ENCODE results near the gene INPP5F. TPM values are rescaled to one million over a fixed set of nuclear protein-coding genes. Genes with fewer than 3 reads are reported as not detected.

The INPP5F gene
- total and polyA plus RNA-seq, 2 of the 13 experiments (the other 11 are each of a cell fraction or from before 2014, with no cell fraction given): 12.5 to 15.7 TPM

DNA sequence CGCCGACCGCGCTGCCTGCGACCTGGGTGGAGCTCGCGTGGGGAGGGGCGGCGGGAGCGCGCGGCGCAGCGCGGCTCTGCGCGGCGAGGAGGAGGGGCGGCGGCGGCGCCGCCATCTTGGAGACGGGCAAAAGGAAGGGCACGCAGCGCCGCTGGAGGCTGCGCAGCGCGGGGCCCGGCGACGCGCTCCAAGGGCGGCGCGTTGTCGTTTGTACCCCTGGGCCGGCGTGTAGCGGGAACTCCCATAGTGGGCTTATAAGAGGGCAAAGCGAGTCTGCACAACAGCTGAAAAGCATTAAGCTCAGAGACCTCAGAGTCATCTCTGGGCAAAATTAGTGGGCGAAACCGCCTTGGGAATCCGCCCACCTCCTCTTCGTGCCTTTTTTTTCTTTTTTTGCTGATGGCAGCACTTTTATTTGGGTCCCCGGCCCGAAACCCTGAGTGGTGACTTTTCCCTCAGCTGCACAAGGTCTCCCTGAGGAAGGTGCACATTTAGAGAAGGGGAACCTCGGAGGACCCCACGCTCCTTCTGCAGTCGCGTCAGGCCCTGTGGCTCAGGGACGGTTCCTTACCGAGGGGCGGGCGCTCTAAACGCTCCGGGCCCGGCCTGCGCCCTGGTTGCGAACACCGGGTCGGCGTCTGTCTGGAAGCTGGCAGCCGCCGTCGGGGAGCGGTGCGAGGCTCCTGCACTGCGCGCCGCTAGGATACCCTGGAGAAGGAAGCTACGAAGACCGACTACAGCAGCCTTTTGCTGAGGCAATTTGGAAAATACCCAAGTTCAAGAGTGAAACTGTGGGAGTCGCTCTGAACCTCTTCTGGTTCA lies 147.2 kb downstream of the INPP5F start (continued):
- TF ChIP-seq, protein P1, sequence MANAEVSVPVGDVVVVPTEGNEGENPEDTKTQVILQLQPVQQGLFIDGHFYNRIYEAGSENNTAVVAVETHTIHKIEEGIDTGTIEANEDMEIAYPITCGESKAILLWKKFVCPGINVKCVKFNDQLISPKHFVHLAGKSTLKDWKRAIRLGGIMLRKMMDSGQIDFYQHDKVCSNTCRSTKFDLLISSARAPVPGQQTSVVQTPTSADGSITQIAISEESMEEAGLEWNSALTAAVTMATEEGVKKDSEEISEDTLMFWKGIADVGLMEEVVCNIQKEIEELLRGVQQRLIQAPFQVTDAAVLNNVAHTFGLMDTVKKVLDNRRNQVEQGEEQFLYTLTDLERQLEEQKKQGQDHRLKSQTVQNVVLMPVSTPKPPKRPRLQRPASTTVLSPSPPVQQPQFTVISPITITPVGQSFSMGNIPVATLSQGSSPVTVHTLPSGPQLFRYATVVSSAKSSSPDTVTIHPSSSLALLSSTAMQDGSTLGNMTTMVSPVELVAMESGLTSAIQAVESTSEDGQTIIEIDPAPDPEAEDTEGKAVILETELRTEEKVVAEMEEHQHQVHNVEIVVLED (CRISPR knock-in tag; IDR thresholded peaks at IDR 0.05; ENCODE audit: borderline replicate concordance): peak; percentile 93
- TF ChIP-seq PAX8 (CRISPR knock-in tag; IDR thresholded peaks at IDR 0.05; ENCODE audit: borderline replicate concordance): peak; percentile 43; the same call in 1 of the 2 replicates
- no peak for TF ChIP-seq NR1H2 (CRISPR knock-in tag; IDR thresholded peaks at IDR 0.05; ENCODE audit: borderline replicate concordance, low read depth)
- TF ChIP-seq KAT8 (CRISPR knock-in tag; IDR thresholded peaks at IDR 0.05): peak; percentile 51
- peak; percentile 49; the same call in 1 of the 2 replicates for TF ChIP-seq SAFB2 (CRISPR knock-in tag; IDR thresholded peaks at IDR 0.05; ENCODE audit: borderline replicate concordance, low read depth)
- no peak; the same call in 1 of the 2 replicates for TF ChIP-seq ZNF589 (CRISPR knock-in tag; conservative IDR thresholded peaks at IDR 0.05)
- peak; percentile 3 for TF ChIP-seq ZNF883 (CRISPR knock-in tag; IDR thresholded peaks at IDR 0.05; ENCODE audit: not compliant biosample characterization)
- TF ChIP-seq HNF4A (CRISPR knock-in tag; IDR thresholded peaks at IDR 0.05): no peak
- TF ChIP-seq ZBTB1 (CRISPR knock-in tag; IDR thresholded peaks at IDR 0.05; ENCODE audit: borderline replicate concordance): no peak
- TF ChIP-seq KMT2A (CRISPR knock-in tag; IDR thresholded peaks at IDR 0.05): peak; percentile 68; the same call in 1 of the 2 replicates
- TF ChIP-seq ELF1 (CRISPR knock-in tag; IDR thresholded peaks at IDR 0.05): no peak
- TF ChIP-seq CBX5 (CRISPR knock-in tag; IDR thresholded peaks at IDR 0.05; ENCODE audit: borderline replicate concordance): no peak
- TF ChIP-seq, protein P2, sequence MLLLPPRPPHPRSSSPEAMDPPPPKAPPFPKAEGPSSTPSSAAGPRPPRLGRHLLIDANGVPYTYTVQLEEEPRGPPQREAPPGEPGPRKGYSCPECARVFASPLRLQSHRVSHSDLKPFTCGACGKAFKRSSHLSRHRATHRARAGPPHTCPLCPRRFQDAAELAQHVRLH (CRISPR knock-in tag; IDR thresholded peaks at IDR 0.05; ENCODE audit: borderline replicate concordance, low read depth): peak; percentile 33; the same call in 1 of the 2 replicates
- TF ChIP-seq, protein P3, sequence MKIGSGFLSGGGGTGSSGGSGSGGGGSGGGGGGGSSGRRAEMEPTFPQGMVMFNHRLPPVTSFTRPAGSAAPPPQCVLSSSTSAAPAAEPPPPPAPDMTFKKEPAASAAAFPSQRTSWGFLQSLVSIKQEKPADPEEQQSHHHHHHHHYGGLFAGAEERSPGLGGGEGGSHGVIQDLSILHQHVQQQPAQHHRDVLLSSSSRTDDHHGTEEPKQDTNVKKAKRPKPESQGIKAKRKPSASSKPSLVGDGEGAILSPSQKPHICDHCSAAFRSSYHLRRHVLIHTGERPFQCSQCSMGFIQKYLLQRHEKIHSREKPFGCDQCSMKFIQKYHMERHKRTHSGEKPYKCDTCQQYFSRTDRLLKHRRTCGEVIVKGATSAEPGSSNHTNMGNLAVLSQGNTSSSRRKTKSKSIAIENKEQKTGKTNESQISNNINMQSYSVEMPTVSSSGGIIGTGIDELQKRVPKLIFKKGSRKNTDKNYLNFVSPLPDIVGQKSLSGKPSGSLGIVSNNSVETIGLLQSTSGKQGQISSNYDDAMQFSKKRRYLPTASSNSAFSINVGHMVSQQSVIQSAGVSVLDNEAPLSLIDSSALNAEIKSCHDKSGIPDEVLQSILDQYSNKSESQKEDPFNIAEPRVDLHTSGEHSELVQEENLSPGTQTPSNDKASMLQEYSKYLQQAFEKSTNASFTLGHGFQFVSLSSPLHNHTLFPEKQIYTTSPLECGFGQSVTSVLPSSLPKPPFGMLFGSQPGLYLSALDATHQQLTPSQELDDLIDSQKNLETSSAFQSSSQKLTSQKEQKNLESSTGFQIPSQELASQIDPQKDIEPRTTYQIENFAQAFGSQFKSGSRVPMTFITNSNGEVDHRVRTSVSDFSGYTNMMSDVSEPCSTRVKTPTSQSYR (CRISPR knock-in tag; IDR thresholded peaks at IDR 0.05; ENCODE audit: borderline replicate concordance): peak; percentile 64
- peak; percentile 77 to 78 for TF ChIP-seq POLR2A (IDR thresholded peaks at IDR 0.05; ENCODE audit: insufficient read depth in 1 of 2, low read depth in 2 of 2, low read length in 2 of 2)
- 0 out of 2 replicates have a peak, but pooled peaks have one; percentile 18 for TF ChIP-seq KDM4B (CRISPR knock-in tag; IDR thresholded peaks at IDR 0.05)
- peak; percentile 16; the same call in 1 of the 2 replicates for TF ChIP-seq RAD21 (CRISPR knock-in tag; IDR thresholded peaks at IDR 0.05)
- TF ChIP-seq, protein P4, sequence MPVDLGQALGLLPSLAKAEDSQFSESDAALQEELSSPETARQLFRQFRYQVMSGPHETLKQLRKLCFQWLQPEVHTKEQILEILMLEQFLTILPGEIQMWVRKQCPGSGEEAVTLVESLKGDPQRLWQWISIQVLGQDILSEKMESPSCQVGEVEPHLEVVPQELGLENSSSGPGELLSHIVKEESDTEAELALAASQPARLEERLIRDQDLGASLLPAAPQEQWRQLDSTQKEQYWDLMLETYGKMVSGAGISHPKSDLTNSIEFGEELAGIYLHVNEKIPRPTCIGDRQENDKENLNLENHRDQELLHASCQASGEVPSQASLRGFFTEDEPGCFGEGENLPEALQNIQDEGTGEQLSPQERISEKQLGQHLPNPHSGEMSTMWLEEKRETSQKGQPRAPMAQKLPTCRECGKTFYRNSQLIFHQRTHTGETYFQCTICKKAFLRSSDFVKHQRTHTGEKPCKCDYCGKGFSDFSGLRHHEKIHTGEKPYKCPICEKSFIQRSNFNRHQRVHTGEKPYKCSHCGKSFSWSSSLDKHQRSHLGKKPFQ (CRISPR knock-in tag; IDR thresholded peaks at IDR 0.05; ENCODE audit: insufficient replicate concordance): no peak
- 0 out of 2 replicates have a peak, but pooled peaks have one; percentile 57 for TF ChIP-seq ZNF136 (CRISPR knock-in tag; IDR thresholded peaks at IDR 0.05; ENCODE audit: low read depth)
- peak; percentile 60 for TF ChIP-seq KMT2B (CRISPR knock-in tag; IDR thresholded peaks at IDR 0.05)
- peak; percentile 39 for TF ChIP-seq ELF3 (CRISPR knock-in tag; IDR thresholded peaks at IDR 0.05)
- TF ChIP-seq POLR2AphosphoS5 (IDR thresholded peaks at IDR 0.05; ENCODE audit: low read depth, low read length): peak; percentile 84
- peak; percentile 44; the same call in 1 of the 2 replicates for TF ChIP-seq PRMT3 (CRISPR knock-in tag; IDR thresholded peaks at IDR 0.05; ENCODE audit: borderline replicate concordance, low read depth)
